SHP77 treated with DMSO at 0.1 percent for 48 hours (cell line): ENCODE results near the gene ZYG11B.
"Not testable (repeated sequence)": the region's sequence is repeated elsewhere in the genome, so short reads cannot be mapped to it uniquely, and the experiment has no call there.

Experiments used
- DNase-seq: peaks from one replicate; lab custom pipeline; 2025; lab: John Stamatoyannopoulos, UW

Gene ZYG11B

GRCh38 chr1:52707927-52708655 is 18.2 kb upstream of the ZYG11B start:
- DNase-seq: no peak

GRCh38 chr1:52709016-52709415 is 17.2 kb upstream of the ZYG11B start:
- no peak for DNase-seq

GRCh38 chr1:52713590-52713989 is 12.7 kb upstream of the ZYG11B start:
- no peak for DNase-seq

- DNase-seq: not testable (repeated sequence)
Measured at GRCh38 chr1:52715296-52715695, 11.0 kb upstream of the ZYG11B start.

GRCh38 chr1:52723260-52723659 is 3.0 kb upstream of the ZYG11B start:
- no peak for DNase-seq

GRCh38 chr1:52725903-52726264 is 369 bp upstream of the ZYG11B start:
- no peak for DNase-seq

- no peak for DNase-seq
Measured at GRCh38 chr1:52727114-52727586, 897 bp downstream of the ZYG11B start.

- no peak for DNase-seq
Measured at GRCh38 chr1:52727956-52728656, 1.9 kb downstream of the ZYG11B start.

- no peak for DNase-seq
Measured at GRCh38 chr1:52733368-52733767, 7.1 kb downstream of the ZYG11B start.

- not testable (repeated sequence) for DNase-seq
Measured at GRCh38 chr1:52735371-52735770, 9.1 kb downstream of the ZYG11B start.

- no peak for DNase-seq
Measured at GRCh38 chr1:52738148-52738547, 11.9 kb downstream of the ZYG11B start.

- no peak for DNase-seq
Measured at GRCh38 chr1:52738893-52739292, 12.6 kb downstream of the ZYG11B start.

- no peak for DNase-seq
Measured at GRCh38 chr1:52739699-52740467, 13.6 kb downstream of the ZYG11B start.

- DNase-seq: no peak
Measured at GRCh38 chr1:52741259-52741658, 15.0 kb downstream of the ZYG11B start.

GRCh38 chr1:52746189-52746588 is 19.9 kb downstream of the ZYG11B start:
- DNase-seq: no peak

- no peak for DNase-seq
Measured at GRCh38 chr1:52747450-52747849, 21.2 kb downstream of the ZYG11B start.

- no peak for DNase-seq
Measured at GRCh38 chr1:52748119-52748518, 21.9 kb downstream of the ZYG11B start.

- DNase-seq: not testable (repeated sequence)
Measured at GRCh38 chr1:52749496-52749895, 23.2 kb downstream of the ZYG11B start.

GRCh38 chr1:52750139-52750538 is 23.9 kb downstream of the ZYG11B start:
- not testable (repeated sequence) for DNase-seq

GRCh38 chr1:52751589-52752483 is 25.6 kb downstream of the ZYG11B start:
- no peak for DNase-seq

- DNase-seq: no peak
Measured at GRCh38 chr1:52752484-52752826, 26.2 kb downstream of the ZYG11B start.

GRCh38 chr1:52753169-52753568 is 26.9 kb downstream of the ZYG11B start:
- DNase-seq: no peak
